Erythroblast (primary cell): Measurements from ENCODE around the gene STARD3.

Experiments
- GATA1 ChIP-seq: IDR thresholded peaks from 2 replicates; pipeline ENCODE4 v1.6.1; 2011; ENCODE audit warnings: low read depth, mild to moderate bottlenecking, control low read depth, low read length, moderate library complexity
- POLR2A ChIP-seq: IDR thresholded peaks from 2 replicates; pipeline ENCODE4 v1.6.1; 2011; ENCODE audit warnings: mild to moderate bottlenecking, low read length

DNA sequence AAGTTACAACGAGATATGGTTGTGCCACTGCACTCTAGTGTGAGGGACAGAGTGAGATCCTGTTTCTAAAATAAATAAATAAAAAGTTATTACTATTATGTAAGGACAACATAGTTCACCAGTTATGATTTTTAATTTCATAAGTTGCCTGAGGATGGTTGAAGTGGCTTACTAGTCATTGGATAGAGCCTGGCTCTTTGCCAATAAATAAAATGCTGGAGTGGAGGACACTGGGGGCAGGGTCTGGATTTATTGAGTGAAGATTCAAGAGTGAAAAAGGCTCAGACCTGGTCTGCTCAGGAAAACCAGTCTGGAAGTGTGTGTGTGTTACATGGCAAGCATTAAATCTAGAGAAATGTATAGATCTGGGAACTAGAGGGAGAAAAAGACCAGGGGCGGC, 2.1 kb downstream of the STARD3 start:
- no peak for TF ChIP-seq POLR2A
- TF ChIP-seq GATA1: no peak
